Measurements from ENCODE around the gene NRARP.

NRARP gene

DNA sequence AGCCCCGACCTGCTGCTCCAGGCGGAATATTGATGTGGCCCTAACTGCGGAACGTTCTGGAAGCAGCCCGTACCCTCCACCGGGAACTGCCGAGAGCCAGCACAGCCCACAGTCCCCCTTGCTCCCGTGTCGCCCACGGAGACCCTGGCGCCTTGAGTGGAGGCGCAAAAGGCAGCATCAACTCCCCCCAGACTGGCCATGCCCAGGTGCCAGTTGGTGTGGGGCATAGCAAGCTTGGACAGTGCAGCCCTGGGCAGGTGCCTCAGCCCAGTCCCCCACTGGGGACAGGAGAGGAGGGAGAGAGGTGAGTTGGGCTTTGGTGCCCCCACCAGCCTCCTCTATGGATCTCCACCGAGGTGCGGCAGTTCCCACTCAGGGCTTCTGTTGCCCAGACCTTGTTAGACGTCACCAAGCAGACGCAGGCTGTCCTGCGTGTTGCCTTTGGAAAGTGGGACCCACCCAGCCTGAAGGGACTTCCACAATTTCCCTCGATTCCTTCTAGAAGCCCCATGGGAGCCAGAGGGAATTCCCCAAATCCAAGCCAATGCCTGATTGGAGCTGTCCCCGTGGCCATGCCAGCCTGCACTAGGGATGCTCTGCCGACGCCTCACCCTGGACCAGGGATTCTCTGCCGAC is 19.8 kb upstream of the NRARP start:
- no peak for DNase-seq

DNA sequence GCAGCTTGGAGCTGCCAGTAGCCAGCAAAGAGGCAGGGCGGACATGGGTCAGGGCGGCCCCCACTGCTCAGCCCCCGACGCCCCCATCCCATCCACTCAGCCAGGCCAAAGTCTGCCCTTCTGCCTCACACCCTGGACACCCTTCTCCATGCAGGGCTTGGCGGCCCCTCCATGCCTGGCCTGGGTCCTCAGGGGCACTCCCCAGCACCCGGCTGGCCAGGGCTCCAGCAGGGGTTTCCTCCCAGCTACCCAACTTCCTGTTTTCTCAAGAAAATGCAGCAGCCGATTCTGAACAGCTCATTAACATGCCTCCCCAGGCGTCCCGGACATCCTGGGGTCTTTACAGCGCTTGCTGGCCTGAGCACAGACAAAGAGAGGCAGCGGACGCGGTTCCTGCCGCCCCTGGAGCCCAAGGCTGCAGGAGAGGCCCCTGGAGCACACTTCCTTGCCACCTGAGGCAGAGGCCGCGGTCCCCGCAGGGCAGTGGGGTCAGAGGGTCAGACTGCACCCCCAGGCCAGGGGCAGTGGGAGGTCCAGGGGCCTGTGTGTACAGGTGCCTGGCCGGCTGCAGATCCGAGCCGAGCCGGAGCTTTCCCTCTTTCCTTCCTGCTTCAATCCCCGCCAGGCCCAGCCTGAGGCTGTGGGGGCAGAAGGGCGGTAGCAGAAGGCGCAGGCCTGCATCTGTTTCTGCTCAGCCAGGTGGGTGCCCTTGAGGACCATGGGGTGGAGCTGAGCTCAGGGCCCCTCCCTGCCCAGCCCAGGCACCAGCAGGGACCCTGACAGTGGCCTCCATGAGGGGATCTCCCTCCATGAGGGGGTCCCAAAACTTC is 18.7 kb upstream of the NRARP start:
- DNase-seq = peak; percentile 40

DNA sequence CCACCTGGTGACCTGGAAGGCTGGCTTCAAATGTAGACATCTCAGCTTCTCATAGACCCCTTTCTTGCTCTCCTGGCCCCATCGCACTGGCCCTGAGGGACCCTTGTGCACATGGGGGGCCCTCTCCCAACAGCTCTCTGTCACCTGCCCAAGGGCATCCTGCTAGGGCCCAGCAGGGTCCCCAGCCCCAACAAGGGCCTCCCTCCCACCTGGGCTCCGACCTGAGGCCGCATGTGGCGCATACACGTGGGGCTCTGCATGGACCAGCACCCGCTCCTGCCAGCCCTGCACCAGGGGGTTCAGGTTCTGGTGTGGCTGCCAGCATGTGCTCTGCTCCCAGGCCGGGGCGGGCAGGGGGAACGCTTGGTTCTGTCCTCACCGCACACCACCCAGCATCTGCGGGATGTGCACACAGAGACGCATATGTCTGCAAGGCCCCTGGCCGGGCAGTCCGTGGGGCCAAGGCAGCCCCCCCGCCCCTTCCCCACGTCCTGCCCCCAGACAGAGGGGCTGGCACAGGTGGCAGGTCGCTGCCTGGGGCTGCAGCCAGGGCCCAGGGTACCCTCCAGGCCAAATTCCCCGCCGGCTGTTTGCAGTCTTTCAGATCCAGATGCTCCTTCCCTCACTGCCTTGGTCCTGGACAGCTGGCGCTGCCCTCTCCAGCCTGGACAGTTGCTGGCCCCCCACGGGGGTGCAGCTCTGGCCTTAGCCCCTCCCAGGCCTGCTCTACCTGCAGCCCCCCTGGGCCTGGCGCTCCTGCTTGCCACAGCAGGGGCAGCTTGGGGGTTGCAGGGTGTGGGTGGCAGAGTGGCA is 17.9 kb upstream of the NRARP start:
- DNase-seq = no peak

DNA sequence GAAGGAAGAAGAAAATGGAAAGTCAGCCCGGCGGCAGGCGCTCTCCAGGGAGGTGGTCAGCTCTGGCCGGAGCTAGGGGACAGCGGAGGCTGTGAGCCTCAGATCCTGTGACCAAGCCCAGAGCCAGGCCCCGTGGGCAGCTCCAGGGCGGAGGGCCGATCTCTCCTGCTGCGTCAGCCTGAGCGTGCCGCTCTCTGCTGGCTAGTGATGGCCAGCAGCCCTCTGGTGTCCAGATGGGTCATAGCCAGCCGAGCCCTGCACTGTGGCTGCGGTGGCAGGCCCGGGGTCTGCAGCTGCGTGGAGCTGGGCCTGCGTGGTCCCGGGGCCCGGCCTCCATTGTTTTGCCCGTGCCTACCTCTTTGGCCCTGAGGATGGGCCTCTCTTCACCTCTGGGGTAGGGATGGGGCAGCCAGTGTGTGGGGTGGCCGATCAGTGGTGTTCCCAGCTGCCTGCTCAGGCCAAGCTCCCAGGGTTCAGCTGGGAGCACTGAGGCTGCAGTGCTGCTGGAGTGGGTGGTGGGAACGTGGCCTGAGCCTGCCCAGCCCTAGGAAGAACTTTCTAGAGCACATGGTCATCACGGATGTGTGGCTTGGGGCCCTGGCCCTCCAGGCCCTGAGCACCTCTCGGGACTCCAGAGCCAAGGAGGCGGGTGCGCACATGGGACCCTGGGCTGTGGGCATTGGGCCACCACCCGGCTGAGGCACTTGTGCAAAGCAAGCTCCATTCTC is 17.1 kb upstream of the NRARP start:
- no peak for DNase-seq

DNA sequence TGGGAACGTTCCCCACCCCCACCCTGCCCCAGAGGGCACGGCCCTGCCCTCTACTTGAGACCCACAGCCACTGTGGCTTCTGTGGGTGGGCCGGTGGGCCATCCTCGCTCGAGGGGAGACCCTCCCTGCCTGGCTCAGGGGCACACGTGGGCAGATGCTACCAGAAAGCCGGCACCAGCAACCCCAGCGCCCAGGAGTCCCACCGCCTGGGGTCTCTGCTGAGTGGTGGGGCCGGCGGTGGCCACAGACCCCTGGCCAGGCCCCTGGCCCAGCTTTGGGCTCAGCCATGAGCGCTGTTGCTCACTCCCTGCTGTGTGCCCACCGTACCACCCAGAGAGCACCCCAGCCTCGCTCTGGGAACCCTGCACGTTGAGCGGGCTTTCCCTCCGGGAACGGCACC is 16.5 kb upstream of the NRARP start:
- no peak for DNase-seq

DNA sequence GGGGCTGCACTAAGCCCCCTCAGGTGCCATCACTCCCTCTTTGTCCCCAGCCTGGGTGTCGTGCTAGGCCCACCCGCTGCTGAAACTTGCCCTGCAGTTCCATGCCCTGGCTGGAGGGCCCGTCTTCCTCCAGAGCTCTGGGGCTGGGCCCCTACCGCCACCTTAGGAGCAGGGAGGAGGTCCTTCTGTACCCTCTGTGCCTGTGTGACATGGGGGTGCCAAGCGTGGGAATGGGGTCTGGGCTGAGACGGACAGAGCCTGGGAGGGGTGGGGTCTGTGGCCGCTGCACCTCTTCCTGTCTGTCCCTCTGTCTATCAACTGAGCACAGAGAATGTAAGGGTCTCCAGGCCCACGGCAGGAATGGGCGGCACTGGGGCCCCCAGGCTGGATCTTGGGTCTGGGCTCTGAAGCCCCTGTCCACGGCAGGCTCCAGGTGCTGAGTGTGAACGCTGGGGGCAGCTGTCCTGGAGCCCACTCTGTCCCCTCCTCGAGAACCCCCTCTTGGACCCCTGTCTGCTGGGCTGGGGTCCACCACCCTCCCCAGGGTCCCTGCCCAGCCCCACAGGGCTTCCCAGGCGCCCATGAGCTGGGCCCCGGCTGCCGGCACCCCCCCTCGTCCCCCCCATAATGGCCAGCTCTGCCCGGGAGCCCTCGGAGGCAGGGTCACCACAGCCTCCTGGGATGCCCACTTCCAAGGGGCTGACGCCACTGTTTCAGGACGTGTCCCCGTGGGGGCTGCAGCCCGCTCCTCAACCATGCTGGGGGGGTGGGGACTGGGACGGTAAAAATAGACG is 15.8 kb upstream of the NRARP start:
- DNase-seq = no peak

DNA sequence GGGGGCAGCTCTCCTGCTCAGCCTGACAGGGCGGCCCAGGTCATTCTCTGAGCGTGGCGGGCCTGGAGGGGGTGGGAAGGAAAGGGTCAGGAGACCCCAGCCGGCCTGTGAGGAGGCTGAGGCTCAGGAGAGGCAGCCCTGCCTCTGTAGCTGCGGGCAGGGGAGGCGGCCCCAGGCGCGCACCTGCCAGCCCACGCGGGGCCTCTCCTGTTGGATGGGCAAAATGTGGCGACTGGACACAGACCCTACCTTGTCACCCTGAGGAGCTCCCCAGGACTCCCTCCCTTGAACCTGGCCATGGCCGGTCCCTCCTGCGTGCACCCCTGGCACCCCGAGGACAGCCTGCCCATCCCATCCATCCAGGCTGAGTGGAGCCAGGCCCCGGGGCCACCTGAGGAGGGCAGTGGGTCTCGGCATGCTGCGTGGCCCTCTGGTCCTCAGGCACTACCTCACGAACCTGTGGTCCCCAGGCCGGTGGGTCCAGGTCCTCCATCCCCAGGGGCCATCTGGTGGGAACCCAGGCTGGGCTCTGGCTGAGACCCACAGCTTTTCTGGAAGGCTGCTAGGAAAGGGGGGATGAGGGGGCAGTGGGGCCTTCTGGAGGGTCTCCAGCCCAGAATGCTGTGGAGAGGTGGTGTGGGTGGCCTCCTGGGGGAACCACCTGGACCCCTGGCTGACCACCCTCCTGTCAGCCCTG is 15.1 kb upstream of the NRARP start:
- DNase-seq = no peak

DNA sequence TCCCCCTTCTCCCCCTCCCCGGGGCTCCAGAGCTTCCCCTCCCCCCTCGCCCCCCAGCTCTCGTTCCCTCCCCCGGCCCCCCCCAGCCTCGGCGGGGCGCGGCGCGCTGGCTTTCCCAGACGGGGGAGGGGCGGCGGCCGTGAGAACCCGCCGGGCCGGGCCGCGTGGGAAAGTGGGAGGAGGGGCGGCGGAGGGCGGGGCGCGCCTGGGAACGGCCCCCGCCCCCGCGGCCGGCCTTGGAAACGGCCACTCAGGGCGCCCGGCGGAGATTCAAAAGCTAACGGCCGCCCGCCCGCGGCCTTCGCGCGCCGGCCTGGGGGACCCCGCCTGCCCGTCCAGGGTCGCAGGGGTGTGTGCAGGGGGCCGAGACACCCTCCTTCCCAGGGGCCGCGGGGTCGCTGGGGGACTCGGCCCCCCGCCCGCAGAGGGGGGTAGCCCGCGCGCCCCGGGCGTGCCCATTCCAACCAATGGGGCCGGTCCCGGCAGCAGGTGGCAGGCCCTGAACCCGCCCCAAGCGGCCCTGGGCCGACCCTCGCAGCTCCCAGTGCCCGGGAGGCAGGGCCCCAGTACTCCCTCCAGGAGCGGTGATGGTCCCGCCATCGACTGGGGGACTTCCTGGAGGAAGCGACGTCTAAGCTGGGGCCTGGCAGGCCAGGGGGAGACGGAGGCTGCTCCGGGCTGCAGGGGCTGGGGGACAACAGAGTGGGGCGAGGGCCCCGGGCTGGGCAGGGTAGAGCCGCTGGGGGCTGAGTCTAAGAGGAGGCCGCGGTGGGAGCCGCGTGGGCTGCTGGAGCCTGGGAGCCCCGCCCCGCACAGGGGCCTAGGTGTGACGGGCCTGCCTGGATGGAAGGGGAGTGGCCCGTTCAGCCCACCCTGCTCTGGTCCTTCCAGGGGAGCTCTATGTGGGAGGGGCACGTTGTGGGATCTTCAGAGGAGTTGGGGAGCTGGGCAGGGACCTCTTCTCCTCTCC is 14.2 kb upstream of the NRARP start:
- peak; percentile 33 for DNase-seq

DNA sequence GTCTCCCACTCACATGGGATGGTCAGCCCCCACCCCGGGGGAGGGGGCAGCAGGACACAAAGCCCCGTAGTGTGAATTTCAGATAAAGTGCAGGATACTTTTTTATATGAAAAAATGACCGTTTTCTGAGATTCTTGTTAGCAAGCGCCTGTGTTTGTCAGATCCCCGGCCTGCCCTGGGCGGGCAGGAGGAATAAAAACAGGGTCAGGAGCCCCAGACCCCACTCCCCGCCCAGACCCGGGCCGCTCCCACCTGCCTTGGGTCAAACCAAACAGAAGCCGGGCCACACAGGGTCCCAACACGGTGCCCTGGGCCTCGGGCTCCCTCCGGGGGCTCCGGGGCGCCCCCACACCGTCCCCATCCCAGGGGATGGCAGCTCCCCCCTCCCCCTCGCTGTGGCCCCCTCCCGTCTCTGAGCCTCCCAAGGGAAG is 13.5 kb upstream of the NRARP start:
- no peak for DNase-seq

DNA sequence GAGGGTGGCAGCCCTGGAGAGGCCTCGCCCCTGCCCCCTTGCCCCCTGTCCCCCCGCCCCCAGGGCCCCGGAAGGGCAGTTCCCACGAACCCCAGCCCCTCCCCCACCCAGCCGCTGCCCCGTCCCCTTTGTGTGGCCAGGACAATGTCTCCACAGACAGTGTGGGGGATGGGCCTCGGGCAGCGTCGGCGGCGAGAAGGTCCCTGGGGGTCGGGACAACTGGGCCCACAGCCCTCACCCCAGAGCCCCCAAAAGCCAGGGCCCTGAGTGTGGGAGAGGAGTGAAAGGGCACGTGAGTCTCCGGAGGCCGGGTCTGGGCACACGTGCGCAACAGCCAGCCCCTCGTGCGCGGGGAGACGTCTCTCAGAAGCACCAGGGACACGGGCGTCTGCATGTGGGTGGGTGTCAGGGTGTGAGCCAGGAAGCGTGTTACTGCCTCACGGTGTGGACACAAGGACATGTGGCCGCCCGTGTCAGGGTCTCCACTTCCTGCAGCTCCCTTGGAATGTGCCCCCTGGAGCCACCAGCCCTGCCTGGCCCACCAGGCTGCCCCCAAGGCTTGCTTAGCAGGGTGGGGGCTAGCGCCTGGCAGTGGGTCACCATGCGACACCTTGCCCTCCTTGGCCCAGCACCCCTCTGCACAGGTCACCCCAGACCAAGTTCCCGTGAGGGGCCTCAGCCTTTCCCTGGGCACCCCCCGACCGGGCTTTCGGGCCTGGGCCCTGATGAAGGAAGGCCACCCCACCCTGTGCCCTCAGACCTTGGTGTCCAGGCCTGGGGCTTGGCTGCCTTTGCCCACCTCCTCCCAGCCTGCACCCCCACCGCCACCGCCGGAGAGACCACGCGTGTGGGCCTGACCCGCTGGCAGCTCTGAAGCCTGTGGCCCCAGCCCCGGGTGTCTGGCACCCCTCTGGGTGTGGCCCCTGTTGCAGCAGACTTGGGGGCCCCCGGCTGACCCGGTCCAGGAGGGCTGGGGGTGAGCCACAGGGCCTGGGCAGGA is 12.8 kb upstream of the NRARP start:
- DNase-seq = no peak

DNA sequence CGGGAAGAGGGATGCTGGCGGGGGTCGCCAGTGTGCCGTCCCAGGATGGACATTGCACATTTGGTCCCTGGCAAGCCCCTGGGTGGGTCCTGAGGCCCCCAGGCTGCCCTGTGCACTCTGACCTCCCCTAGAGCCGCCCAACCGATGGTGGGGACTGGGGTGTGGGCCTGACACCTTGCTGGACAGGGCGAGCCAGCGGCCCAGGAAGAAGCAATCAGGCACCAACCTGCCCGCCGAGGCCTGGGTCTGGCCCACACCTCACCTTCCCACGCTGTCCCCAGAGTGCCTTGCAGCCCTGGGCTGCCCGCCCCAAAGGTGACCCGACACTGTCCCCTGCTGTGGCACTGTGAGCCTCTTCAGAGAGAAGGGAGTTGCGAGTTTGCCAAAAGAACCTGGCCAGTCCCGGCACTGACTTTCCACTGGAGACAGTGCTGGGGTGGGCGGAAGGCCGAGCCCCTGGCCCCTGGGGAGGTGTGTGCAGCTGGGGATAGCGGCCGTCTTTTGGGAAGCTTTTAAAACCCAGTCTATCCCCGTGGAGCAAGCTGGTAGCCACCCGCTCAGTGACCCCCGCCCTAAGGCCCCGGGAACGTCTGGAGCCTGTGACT is 12.0 kb upstream of the NRARP start:
- DNase-seq = peak; percentile 27

DNA sequence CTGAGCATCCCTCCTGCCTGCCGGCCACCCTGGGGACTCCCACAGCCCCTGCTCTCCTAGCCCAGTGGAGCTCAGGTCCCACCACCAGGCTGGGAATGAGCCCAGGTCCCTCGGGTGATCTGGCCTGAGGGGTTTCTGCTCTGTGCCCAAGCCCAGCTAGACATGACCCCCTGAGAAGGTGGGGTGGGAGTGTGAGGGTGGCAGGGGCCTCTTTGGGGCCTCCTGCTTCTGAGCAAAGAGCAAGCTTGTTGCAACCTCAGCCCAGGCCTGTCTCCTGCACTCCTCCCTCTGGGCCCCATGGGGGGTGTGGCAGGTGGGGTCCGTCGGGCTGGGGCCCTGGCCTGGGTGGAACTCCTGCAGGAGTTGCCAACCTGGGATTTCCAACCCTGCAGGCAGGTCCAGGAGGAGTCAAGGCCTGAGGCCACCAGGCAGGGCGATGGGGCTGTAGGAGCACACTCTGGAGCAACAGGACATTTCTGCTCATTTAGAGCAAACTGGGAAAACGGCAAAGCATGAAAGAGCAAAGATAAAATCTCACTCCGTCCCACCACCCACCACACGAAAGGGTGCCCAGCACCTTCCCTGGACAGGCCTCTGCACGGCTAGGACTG is 11.4 kb upstream of the NRARP start:
- peak; percentile 28 for DNase-seq

DNA sequence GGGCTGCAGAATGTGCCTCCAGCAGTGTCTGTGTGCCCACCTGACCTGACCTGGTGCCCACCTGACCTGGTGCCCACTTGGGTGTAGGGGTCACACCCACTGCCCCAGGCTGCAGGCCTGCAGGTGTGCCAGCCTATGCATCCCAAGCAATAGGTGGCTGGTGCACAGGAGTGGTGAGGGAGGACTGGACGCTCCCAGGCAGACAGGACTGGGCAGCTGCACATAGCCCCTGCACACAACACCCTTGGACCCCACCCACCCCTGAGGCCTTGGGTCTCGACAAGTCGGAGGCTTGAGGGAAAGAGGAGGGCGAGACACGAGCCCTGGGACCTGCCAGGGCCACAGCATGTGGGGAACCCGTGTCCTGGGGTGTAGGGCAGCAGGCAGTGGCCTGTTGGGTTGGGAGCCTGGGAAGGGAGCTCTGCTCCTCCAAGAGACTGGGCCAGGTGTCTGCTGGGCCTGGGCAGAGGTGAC is 10.8 kb upstream of the NRARP start:
- DNase-seq = peak; percentile 31

DNA sequence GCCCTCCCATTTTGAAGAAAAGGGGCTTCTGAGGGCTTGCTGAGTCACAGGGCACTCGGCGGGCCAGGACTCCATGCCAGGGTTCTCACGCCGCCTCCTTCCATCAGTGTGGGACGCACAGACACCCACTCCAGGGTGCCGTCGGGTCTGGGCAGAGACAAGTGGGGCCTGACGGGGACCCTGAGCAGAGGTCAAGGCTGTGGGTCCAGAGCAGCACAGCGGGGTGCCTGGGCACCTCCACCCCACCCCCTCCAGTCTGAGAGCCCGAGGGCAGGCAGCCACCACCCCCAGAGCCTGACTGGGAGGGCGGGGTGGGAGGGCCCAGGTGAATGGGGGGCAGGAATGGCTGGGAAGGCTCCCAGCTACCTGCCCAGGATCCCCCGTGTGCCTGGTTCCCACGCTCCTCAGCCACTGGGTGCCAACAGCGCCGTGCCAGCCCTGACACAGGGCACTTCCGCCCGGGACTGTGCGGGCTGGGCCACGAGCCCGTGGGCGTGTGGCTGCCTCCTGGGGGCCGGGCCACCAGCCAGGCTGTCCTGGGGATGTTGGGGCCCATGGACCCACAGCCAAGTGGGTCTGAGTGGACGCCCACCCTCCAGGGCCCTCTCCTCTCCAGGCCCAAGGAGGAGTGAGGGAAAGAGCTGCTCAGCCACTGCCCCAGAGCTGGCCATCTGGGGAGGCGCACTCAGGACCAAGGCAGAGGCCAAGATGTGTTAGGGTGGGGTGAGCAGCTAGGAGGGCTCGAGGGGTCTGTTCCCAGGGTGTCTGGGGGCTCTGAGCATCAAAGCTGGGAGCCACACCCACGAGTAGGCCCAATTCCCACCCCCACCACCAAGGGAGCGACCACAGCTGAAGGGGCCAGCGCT is 10.1 kb upstream of the NRARP start:
- peak; percentile 27 for DNase-seq

DNA sequence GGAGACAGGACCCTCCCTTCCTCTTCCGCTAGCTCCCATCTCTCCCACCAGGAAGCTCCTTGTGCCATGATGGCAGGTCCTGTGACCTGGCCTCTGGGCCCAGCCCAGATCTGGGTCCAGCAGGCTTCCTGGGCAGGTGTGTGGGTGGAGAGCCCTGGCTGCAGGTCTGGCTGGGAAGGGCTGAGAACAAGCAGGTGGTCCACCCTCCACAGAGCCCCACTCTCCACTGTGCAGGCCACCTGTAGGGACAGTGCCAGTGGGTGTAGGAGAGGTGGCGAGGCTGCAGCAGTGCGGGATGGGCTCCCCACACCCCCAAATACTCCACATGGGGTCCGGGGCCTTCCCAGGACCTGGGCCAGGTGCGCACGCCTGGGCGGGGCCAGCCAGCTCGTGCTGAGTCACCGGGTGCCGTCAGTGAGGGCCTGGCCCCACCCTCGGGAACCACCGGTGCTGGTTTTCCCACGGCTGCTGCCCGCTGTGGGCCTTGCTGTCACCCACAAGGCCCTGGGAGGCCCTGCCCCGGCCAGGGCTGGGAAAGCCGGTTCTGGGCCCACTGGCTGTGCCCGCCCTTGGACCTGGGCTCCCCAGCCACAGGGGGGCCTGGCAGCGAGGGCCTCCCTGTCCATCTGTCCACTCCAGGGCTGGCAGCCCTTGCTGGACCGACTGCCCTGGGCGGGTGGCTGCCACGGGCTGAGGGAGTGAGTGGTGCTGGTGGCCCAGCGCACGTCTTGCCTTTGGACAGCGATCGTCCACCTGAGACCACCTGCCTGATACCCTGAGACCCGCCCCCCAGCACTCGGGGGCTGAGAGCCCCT is 9.3 kb upstream of the NRARP start:
- DNase-seq = peak; percentile 41
